Transverse colon (tissue), 4 donors: ENCODE measurements around the gene RAVER1. TPM values are rescaled to one million over a fixed set of nuclear protein-coding genes. Genes with fewer than 3 reads are reported as not detected.

Experiments
- DNase-seq: peaks from one replicate; pipeline ENCODE4 v3.0.0-alpha.2; 2019
- H3K27ac ChIP-seq, 4 donors: fragments of 200-600 bp; sonication (generic); 2 replicates each; pipeline ENCODE4 v1.5.1; 2016 to 2018; ENCODE audit warnings: inconsistent platforms in 4 of 4
- H3K27me3 ChIP-seq: fragments of 200-600 bp; sonication (generic); 2 replicates; pipeline ENCODE4 v1.5.1; 2017; ENCODE audit warnings: inconsistent platforms
- H3K36me3 ChIP-seq, 4 donors: fragments of 200-600 bp; sonication (generic); 2 replicates each; pipeline ENCODE4 v1.5.1; 2017 to 2019; ENCODE audit warnings: inconsistent platforms in 4 of 4
- H3K4me1 ChIP-seq, 4 donors: fragments of 200-600 bp; sonication (generic); 2 replicates each; pipeline ENCODE4 v1.5.1; 2017 to 2020; ENCODE audit warnings: inconsistent platforms in 4 of 4
- H3K4me3 ChIP-seq, 4 donors: fragments of 200-600 bp; sonication (generic); 1 replicate in 1 of 4; 2 replicates in 3 of 4; pipeline versions ENCODE4 v1.5.1 to v1.6.1; 2017 to 2019; ENCODE audit warnings: inconsistent platforms in 4 of 4
- H3K9me3 ChIP-seq, 2 donors: fragments of 200-600 bp; sonication (generic); 2 replicates each; pipeline ENCODE4 v1.5.1; 2017 to 2019; ENCODE audit warnings: inconsistent platforms in 2 of 2
- CTCF ChIP-seq, 5 experiments: fragments of 200-600 bp in 3 of 5; fragments of 450-650 bp in 2 of 5; sonication (generic) in 3 of 5; IDR thresholded peaks; 1 replicate in 2 of 5; 2 replicates in 3 of 5; pipeline ENCODE4 v1.5.1; 2016 to 2017; ENCODE audit warnings: antibody characterized with exemption in 5 of 5, inconsistent platforms in 3 of 5, mild to moderate bottlenecking in 2 of 5, moderate library complexity in 1 of 5
- EP300 ChIP-seq: sonication (generic); formaldehyde crosslinking; IDR thresholded peaks from one replicate; pipeline ENCODE4 v1.6.1; 2017; ENCODE audit warnings: antibody characterized with exemption, low read depth
- POLR2A ChIP-seq: fragments of 450-650 bp; IDR thresholded peaks from one replicate; pipeline ENCODE4 v1.6.1; 2016; ENCODE audit warnings: antibody characterized with exemption, mild to moderate bottlenecking, moderate library complexity
- POLR2AphosphoS5 ChIP-seq, 3 donors: sonication (generic); formaldehyde crosslinking; IDR thresholded peaks; one replicate each; pipeline ENCODE4 v1.6.1; 2016; ENCODE audit warnings: antibody characterized with exemption in 3 of 3
- WGBS, 2 donors: methylation state at CpG; one replicate each; pipeline ENCODE4 v1.1.5; 2018; ENCODE audit warnings: low coverage in 1 of 2; 5-methylcytosine and 5-hydroxymethylcytosine counted together
- in situ Hi-C, 4 donors: fragments of 200-750 bp; cut with MboI; loops; one replicate each; pipeline versions ENCODE4 v1.15.0 to v1.15.1; 2017; ENCODE audit warnings: low sequenced_read_pairs in 3 of 4, low pct_ligation_motif_present in 1 of 4, low pct_unique_long_range_greater_than_20kb in 1 of 4
- intact Hi-C: fragments of 100-400 bp; cut with DNase I; formaldehyde crosslinking; loops from one replicate; pipeline ENCODE4 v1.15.1; 2023; ENCODE audit warnings: low total_unique reads
- total RNA-seq, 4 donors: library from RNA; depleted of rRNA; stranded (reverse); fragments of >200 nt; gene quantifications; one replicate each; pipeline ENCODE4 v1.1.0, GENCODE V29; 2016

RAVER1 gene
- total RNA-seq, 4 donors from 2014 or later, result 35.0 to 39.6 (median 38.6) TPM

- WGBS, 2 donors, result 47% methylated on average over 14 of the region's 14 CpGs; no CpG with 5 or more reads in 1 of the 2 donors
- Histone ChIP-seq H3K9me3 (no peaks in the 10 kb centered on the region), H3K27me3 (peaks cover 62% of the 10 kb centered on the region), H3K4me1 (peaks cover 10 to 19% (median 16%) of the 10 kb centered on the region in 4 donors), H3K4me3 (no peak overlapping the region), H3K27ac (no peak overlapping the region), H3K36me3 (no peaks in the 10 kb centered on the region)
- intact Hi-C loops (no loop called here), in situ Hi-C loops (no loop called here)
- TF ChIP-seq CTCF (IDR thresholded peaks at IDR 0.05) (no peak), POLR2AphosphoS5 (IDR thresholded peaks at IDR 0.05) (no peak), POLR2A (no peak), EP300 (no peak)
- DNase-seq, result no peak
Measured at GRCh38 chr19:10299545-10300458, 33.5 kb downstream of the RAVER1 start.

- intact Hi-C loops, result no loop called here
- in situ Hi-C loops, result no loop called here
- Histone ChIP-seq H3K27me3 (peaks cover 88% of the 10 kb centered on the region), H3K27ac (no peak overlapping the region), H3K4me1 (peaks cover 23 to 43% (median 39%) of the 10 kb centered on the region in 4 donors), H3K36me3 (no peaks in the 10 kb centered on the region), H3K9me3 (no peaks in the 10 kb centered on the region), H3K4me3 (peak overlapping the region in 3 of 4 donors; percentile 1 to 36 (median 18))
- TF ChIP-seq CTCF (IDR thresholded peaks at IDR 0.05) (no peak), POLR2A (no peak), POLR2AphosphoS5 (IDR thresholded peaks at IDR 0.05) (no peak), EP300 (no peak)
- 8% methylated on average over 12 of the region's 58 CpGs; no CpG with 5 or more reads in 1 of the 2 donors for WGBS, 2 donors
- no peak for DNase-seq
Measured at GRCh38 chr19:10295847-10296591, 37.3 kb downstream of the RAVER1 start.

GRCh38 chr19:10295305-10295846 is 38.0 kb downstream of the RAVER1 start:
- H3K27me3 ChIP-seq, result peaks cover 94% of the 10 kb centered on the region
- WGBS, 2 donors, result 2% methylated on average over 44 of the region's 48 CpGs; no CpG with 5 or more reads in 1 of the 2 donors

More at GRCh38 chr19:10295305-10295846, 38.0 kb downstream of the RAVER1 start:
- no peaks in the 10 kb centered on the region for H3K9me3 ChIP-seq
- no peaks in the 10 kb centered on the region for H3K36me3 ChIP-seq
- H3K4me1 ChIP-seq, result peaks cover 29 to 50% (median 45%) of the 10 kb centered on the region in 4 donors
- TF ChIP-seq CTCF (IDR thresholded peaks at IDR 0.05) (peak in 1 of 5 experiments; percentile 9), EP300 (no peak), POLR2AphosphoS5 (IDR thresholded peaks at IDR 0.05) (peak in 1 of 3 donors; percentile 6), POLR2A (peak; percentile 23)
- peak overlapping the region in 3 of 4 donors; percentile 1 to 36 (median 18) for H3K4me3 ChIP-seq
- peak; percentile 74 for DNase-seq
- no peak overlapping the region for H3K27ac ChIP-seq
- in situ Hi-C loops, result no loop called here
- intact Hi-C loops, result no loop called here
